ENCODE results near the gene RBM18. TPM values are rescaled to one million over a fixed set of nuclear protein-coding genes. Genes with fewer than 3 reads are reported as not detected.

RBM18 gene
- polyA plus RNA-seq, 1 donor from 2014 or later: 48.8 TPM

- H3K4me2 ChIP-seq (ENCODE audit: low read length): no peak overlapping the region
- TF ChIP-seq REST (IDR thresholded peaks at IDR 0.05; ENCODE audit: borderline replicate concordance) (no peak), EP300 (conservative IDR thresholded peaks at IDR 0.05; ENCODE audit: poor library complexity, severe bottlenecking) (no peak), SMC3 (conservative IDR thresholded peaks at IDR 0.05; ENCODE audit: poor library complexity) (no peak), CTCF (IDR thresholded peaks at IDR 0.05; ENCODE audit: poor library complexity, severe bottlenecking) (no peak), MXI1 (conservative IDR thresholded peaks at IDR 0.05; ENCODE audit: poor library complexity, severe bottlenecking) (no peak)
- H4K20me1 ChIP-seq (ENCODE audit: insufficient read depth): no peaks in the 10 kb centered on the region
- H3K4me3 ChIP-seq (ENCODE audit: low read length): no peak overlapping the region
- no peaks in the 10 kb centered on the region for H3K79me2 ChIP-seq (replicated peaks; ENCODE audit: insufficient read depth, low read length)
- no peak overlapping the region for H3K27ac ChIP-seq (ENCODE audit: low read length)
- no peaks in the 10 kb centered on the region for H3K9me3 ChIP-seq (ENCODE audit: low read length)
- no peaks in the 10 kb centered on the region for H3K36me3 ChIP-seq (ENCODE audit: insufficient read depth, low read length)
- H2AFZ ChIP-seq (ENCODE audit: low read depth, low read length): no peak overlapping the region
- no peaks in the 10 kb centered on the region for H3F3A ChIP-seq (ENCODE audit: insufficient read depth, low read length, poor library complexity, severe bottlenecking)
- H3K9ac ChIP-seq (ENCODE audit: low read length): no peak overlapping the region
- H3K9me2 ChIP-seq (ENCODE audit: insufficient read depth, low read length): no peaks in the 10 kb centered on the region
- no peaks in the 10 kb centered on the region for H3K27me3 ChIP-seq (ENCODE audit: insufficient read depth, low read depth, low read length)
Observed at GRCh38 chr9:122202111-122202510, 62.5 kb downstream of the RBM18 start.

- no peaks in the 10 kb centered on the region for H3K9me2 ChIP-seq (ENCODE audit: insufficient read depth, low read length)
- no peak for TF ChIP-seq TAF1 (IDR thresholded peaks at IDR 0.05; ENCODE audit: low read depth)
- no peak for TF ChIP-seq SMC3 (conservative IDR thresholded peaks at IDR 0.05; ENCODE audit: poor library complexity)
- no peak for TF ChIP-seq CTCF (IDR thresholded peaks at IDR 0.05; ENCODE audit: poor library complexity, severe bottlenecking)
- no peak for TF ChIP-seq RAD21 (conservative IDR thresholded peaks at IDR 0.05)
- TF ChIP-seq REST (IDR thresholded peaks at IDR 0.05; ENCODE audit: borderline replicate concordance): no peak
- no peak for TF ChIP-seq MXI1 (conservative IDR thresholded peaks at IDR 0.05; ENCODE audit: poor library complexity, severe bottlenecking)
- no peak for TF ChIP-seq EZH2 (IDR thresholded peaks at IDR 0.05; ENCODE audit: borderline replicate concordance, insufficient read depth, low read length, poor library complexity, severe bottlenecking)
- no peaks in the 10 kb centered on the region for H3K36me3 ChIP-seq (ENCODE audit: insufficient read depth, low read length)
- no peak overlapping the region for H3K9ac ChIP-seq (ENCODE audit: low read length)
- H3K79me2 ChIP-seq (replicated peaks; ENCODE audit: insufficient read depth, low read length): no peaks in the 10 kb centered on the region
- H4K20me1 ChIP-seq (ENCODE audit: insufficient read depth): no peaks in the 10 kb centered on the region
- no peak overlapping the region for H3K4me2 ChIP-seq (ENCODE audit: low read length)
- H3K4me3 ChIP-seq (ENCODE audit: low read length): no peak overlapping the region
- H3K9me3 ChIP-seq (ENCODE audit: low read length): no peaks in the 10 kb centered on the region
- H3F3A ChIP-seq (ENCODE audit: insufficient read depth, low read length, poor library complexity, severe bottlenecking): no peaks in the 10 kb centered on the region
- H3K27ac ChIP-seq (ENCODE audit: low read length): no peak overlapping the region
- no peaks in the 10 kb centered on the region for H3K27me3 ChIP-seq (ENCODE audit: insufficient read depth, low read depth, low read length)
- H2AFZ ChIP-seq (ENCODE audit: low read depth, low read length): no peak overlapping the region
Observed at GRCh38 chr9:122201641-122202040, 63.0 kb downstream of the RBM18 start.
